ENCODE results near the gene PNPLA8.

GRCh38 chr7:108526768-108527017 is 758 bp upstream of the PNPLA8 start:
- TF ChIP-seq KLF10 (tag by site-specific recombination; IDR thresholded peaks at IDR 0.05) = no peak
- no peak for TF ChIP-seq ZNF768 (tag by site-specific recombination; IDR thresholded peaks at IDR 0.05)
- no peak for TF ChIP-seq CTCF (tag by site-specific recombination; IDR thresholded peaks at IDR 0.05)
- TF ChIP-seq ZNF776 (tag by site-specific recombination; IDR thresholded peaks at IDR 0.05; ENCODE audit: borderline replicate concordance) = no peak
- TF ChIP-seq OVOL3 (tag by site-specific recombination; IDR thresholded peaks at IDR 0.05) = no peak
- no peak for TF ChIP-seq ZNF513 (tag by site-specific recombination; IDR thresholded peaks at IDR 0.05)
- no peak for TF ChIP-seq ZFP37 (tag by site-specific recombination; IDR thresholded peaks at IDR 0.05)

All from HEK293 (cell line).